Renal pelvis (tissue), 4 donors: ENCODE measurements around the gene UBE2K. TPM values are rescaled to one million over a fixed set of nuclear protein-coding genes. Genes with fewer than 3 reads are reported as not detected.
"Not testable (repeated sequence)": the region's sequence is repeated elsewhere in the genome, so short reads cannot be mapped to it uniquely, and the experiment has no call there.

ENCODE experiments used
- DNase-seq: peaks from one replicate; pipeline ENCODE4 v3.0.0-alpha.2; 2013
- polyA plus RNA-seq, 3 donors: library from polyadenylated mRNA; unstranded; fragments of 120-200 nt; gene quantifications; one replicate each; pipeline ENCODE4 v1.2.1, GENCODE V29; 2013; ENCODE audit not compliant: insufficient read length in 3 of 3

UBE2K gene
- polyA plus RNA-seq, 3 donors = 83.0 to 88.4 (median 87.6) TPM

- DNase-seq = not testable (repeated sequence)
These were observed 22.3 kb upstream of the UBE2K start for GRCh38 chr4:39675681-39676080.

DNA sequence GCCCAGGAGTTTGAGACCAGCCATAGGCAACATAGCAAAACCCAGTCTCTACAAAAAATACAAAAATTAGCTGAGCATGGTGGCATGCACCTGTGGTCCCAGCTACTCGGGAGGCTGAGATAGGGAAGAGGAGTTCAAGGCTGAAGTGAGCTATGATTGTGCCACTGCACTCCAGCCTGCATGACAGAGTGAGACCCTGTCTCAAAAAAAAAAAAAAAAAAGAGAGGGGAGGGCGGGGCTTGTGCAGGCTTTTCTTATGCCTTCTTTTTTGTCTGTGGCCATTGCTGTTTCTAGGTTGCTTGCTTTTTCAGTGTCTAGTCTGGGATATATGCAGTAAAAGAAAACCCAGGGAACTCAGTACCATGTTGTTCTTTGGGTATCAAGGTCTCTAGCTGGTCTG lies 16.9 kb upstream of the UBE2K start:
- not testable (repeated sequence) for DNase-seq

DNA sequence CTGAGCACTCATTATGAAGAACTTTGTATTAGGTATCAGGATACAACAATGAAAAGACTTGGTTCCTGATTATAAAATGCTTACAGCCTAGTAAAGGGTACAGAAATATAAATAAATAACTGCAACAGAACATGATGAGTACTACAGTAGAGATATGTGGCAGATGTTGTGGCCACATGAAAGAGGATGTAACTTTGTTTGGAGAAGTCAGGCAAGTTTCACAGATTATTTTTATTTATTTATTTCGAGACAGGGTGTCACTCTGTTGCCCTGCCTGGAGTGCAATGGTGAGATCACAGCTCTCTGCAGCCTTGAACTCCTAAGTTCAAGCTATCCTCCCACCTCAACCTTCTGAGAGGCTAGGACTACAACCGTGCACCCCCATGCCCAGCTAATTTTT lies 15.8 kb upstream of the UBE2K start:
- no peak for DNase-seq

DNA sequence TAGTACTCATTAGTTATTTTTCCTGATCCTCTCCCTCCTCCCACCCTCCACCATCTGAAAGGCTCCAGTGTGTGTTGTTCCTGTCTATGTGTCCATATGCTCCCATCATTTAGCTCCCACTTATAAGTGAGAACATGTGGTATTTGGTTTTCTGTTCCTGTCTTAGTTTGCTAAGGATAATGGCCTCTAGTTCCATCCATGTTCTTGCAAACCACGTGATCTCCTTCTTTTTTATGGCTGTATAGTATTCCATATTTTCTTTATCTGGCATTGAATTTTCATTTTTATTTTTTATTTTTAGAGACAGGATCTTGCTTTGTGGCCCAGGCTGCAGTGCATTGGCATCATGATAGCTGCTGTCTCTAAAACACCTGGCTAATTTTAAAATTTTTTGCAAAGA lies 11.9 kb upstream of the UBE2K start:
- DNase-seq = no peak

- no peak for DNase-seq
These were observed 10.9 kb upstream of the UBE2K start for GRCh38 chr4:39687014-39687413.

DNA sequence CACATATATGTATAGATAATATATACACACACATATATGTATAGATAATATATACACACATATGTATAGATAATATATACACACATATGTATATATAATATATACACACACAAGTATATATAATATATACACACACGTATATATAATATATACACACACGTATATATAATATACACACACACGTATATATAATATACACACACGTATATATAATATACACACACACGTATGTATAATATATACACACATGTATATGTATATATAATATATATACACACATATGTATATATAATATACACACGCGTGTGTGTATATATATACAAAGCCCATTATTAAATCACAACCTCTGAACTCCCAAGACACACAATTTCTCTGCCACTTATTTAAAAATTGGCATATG lies 8.0 kb upstream of the UBE2K start:
- DNase-seq = no peak

GRCh38 chr4:39698424-39699009 lies 581 bp downstream of the UBE2K start:
- DNase-seq = peak; percentile 59

- peak; percentile 9 for DNase-seq
These were observed 1.9 kb downstream of the UBE2K start for GRCh38 chr4:39699687-39700409.

DNA sequence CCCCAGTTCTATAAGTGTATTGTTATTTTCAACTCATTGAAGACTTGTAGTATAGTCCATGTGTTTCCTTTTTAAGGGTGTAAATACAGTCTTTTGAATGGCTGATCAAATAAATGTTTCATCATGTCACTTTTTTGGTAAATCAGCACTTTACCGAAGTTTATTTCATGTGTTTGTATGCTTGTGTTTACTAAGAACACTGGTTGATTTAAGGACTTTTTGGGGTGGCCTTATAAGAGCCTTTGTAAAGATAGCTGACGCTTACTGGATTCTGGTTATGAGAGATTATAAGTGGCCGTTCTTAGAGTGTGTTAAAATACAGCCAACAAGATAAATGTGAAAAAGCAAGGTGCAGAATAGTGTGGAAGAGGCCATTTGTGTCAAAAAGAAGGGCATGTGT lies 2.6 kb downstream of the UBE2K start:
- no peak for DNase-seq

DNA sequence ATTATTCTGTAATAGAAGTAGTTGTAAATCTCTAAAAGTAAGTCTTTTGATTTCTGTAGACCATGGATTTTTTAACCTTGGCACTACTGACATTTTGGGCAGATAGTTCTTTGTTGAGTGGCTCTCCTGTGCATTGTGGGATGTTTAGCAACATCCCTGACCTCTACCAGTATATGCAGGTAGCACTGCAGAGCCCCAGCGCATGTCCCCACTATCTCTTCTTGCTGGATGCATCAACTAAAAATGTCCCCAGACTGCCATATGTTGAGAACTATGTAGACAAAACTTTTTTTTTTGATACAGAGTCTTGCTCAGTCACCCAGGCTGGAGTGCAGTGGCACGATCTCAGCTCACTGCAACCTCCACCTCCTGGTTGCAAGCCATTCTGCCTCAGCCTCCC lies 4.8 kb downstream of the UBE2K start:
- DNase-seq = no peak

DNA sequence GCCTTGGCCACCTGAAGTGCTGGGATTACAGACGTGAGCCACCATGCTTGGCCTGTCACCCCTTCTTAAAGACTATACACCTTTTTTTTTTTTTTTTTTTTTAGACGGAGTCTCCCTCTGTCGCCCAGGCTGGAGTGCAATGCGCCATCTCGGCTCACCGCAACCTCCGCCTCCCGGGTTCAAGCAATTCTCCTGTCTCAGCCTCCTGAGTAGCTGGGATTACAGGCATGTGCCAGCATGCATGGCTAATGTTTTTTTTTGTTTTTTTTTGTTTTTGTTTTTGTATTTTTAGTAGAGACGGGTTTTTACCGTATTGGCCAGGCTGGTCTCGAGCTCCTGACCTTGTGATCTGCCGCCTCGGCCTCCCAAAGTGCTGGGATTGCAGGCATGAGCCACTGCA lies 6.9 kb downstream of the UBE2K start:
- not testable (repeated sequence) for DNase-seq

DNA sequence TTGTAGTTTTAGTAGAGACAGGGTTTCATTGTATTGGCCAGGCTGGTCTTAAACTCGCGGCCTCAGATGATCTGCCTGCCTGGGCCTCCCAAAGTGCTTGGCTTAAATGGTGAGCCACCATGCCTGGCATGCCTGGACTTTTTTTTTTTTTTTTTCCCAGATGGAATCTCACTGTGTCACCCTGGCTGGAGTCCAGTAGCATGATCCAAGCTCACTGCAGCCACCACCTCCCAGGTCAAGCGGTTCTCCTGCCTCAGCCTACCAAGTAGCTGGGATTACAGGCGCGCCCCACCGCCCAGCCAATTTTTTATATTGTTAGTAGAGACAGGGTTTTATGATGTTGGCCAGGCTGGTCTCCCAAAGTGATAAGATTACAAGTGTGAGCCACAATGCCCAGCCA lies 8.4 kb downstream of the UBE2K start:
- DNase-seq = no peak

- no peak for DNase-seq
These were observed 9.0 kb downstream of the UBE2K start for GRCh38 chr4:39706741-39707511.

- DNase-seq = no peak
These were observed 12.4 kb downstream of the UBE2K start for GRCh38 chr4:39710098-39710896.

DNA sequence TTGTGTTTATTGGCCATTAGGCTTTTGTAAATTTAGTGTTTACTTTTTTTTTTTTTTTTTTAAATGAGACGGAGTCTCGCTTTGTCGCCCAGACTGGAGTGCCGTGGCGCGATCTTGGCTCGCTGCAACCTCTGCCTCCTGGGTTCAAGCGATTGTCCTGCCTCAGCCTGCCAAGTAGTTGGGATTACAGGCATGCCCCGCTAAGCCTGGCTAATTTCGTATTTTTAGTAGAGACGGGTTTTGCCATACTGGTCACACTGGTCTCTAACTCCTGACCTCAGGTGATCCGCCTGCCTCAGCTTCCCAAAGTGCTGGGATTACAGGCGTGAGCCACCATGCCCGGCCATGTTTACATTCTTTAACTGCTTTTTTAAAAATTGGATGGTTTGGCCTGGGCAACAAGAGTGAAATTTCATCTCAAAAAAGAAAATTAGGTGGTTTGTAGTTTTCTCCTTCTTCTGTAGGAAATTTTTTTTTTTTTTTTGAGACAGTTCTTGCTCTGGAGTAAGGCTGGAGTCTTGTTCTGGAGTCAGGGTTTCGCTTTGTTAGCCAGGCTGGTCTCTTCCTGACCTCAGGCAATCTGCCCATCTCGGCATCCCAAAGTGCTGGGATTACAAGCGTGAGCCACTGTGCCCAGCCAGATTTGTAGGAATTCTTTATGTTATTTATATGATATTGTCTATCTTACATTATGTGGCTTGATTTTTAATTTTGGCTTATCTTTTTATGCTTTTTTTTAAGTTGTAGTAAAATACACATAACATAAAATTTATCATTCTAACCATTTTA lies 15.1 kb downstream of the UBE2K start:
- no peak for DNase-seq

DNA sequence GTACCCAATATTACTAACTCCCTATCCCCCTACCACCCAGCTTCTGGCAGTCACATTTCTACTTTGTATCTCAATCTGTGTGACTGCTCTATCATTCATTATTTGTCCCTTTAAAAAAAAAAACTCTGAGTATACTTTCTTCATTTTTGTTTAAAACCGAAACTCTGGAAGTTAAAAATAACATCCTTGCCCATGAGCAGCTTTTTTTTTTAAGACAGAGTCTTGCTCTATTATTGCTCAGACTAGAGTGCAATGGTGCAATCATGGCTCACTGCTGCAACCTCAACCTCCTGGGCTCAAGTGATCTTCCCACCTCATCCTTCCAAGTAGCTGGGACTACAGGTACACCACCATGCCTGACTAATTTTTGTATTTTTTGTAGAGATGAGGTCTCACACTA lies 15.8 kb downstream of the UBE2K start:
- DNase-seq = no peak

DNA sequence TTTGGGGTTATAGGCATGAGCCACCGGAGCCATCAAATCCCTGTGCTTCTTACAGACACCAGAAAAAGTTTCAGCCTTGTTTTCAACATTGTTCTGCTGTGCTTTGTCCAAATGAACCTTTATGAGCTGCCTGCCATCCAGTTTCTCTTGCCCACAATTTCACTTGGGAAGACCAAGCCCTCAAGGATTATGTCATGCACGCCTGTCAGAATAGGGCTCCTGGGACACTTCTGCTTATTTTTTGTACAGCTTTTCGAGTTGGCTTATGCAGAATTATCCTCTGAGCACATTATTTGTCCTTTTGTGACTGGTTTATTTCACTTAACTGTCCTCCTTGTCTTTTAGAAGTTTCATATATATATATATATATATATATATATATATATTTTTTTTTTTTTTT lies 16.2 kb downstream of the UBE2K start:
- DNase-seq = no peak

DNA sequence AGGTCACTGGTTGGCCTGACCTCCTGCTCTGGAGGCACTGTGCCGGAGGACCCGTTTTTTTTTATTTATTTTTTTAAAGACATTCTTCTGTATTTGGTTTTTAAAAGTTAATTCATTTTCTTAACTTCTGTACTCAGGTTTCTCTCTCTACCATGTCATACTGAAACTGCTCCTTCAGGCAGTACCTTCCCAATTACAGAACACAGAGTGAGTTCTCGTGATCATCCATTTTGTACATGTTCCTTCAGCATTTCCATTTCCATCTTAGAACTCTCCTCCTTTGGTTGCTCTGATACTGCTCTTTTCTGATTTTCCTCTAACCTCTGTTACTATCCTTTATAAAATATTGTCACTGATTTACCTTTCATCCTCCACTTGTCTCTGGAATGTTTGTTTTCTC lies 17.9 kb downstream of the UBE2K start:
- no peak for DNase-seq

- DNase-seq = no peak
These were observed 18.4 kb downstream of the UBE2K start for GRCh38 chr4:39716356-39716755.

GRCh38 chr4:39717743-39718142 lies 19.8 kb downstream of the UBE2K start:
- DNase-seq = not testable (repeated sequence)
